ENCODE measurements around the gene DIPK1C. TPM values are rescaled to one million over a fixed set of nuclear protein-coding genes. Genes with fewer than 3 reads are reported as not detected.

Gene DIPK1C
- total and polyA plus RNA-seq, 2 experiments from 2014 or later, result 0.07 TPM; not detected in 1

DNA sequence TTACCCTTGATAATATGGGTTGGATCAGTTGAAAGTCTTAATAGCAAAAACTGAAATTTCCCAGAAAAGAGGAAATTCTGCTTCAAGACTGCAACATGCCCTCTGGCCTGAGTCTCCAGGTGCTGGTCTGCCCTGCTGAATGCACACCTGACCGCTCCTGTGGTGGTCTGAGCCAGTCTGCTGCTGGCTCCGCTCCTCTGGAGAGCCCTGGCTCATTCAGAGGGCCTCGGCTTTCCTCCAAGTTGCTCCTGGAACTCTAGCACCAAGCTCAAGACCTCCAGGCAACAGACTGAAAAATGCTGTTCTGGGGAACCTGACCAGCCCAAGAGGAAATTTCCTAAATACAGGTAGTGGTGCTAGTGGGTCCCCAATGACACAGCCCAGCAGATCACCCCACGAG, 64.8 kb downstream of the DIPK1C start:
- Histone ChIP-seq H4K20me1 (replicated peaks; ENCODE audit: insufficient read depth) (no peaks in the 10 kb centered on the region), H2AFZ (no peak overlapping the region), H3K27me3 (ENCODE audit: insufficient read depth) (no peaks in the 10 kb centered on the region), H3K4me1 (ENCODE audit: insufficient read depth) (no peaks in the 10 kb centered on the region), H3K9me2 (ENCODE audit: insufficient read depth) (no peaks in the 10 kb centered on the region), H3K79me2 (replicated peaks; ENCODE audit: insufficient read depth) (no peaks in the 10 kb centered on the region), H3K27ac (ENCODE audit: low read depth) (no peak overlapping the region), H3K4me3 (no peak overlapping the region), H3K4me2 (no peak overlapping the region), H3K36me3 (ENCODE audit: insufficient read depth) (no peaks in the 10 kb centered on the region), H3F3A (replicated peaks; ENCODE audit: low read depth) (no peaks in the 10 kb centered on the region)
- H3K4me1 Mint-ChIP-seq, result peaks cover 4% of the 10 kb centered on the region; the same call in 1 of the 3 replicates
- TF ChIP-seq STAT1 (IDR thresholded peaks at IDR 0.05; ENCODE audit: unreplicated experiment) (no peak), POLR2AphosphoS5 (IDR thresholded peaks at IDR 0.05; ENCODE audit: low read depth) (no peak), EZH2 (IDR thresholded peaks at IDR 0.05; ENCODE audit: low read depth, unreplicated experiment) (no peak), NANOG (IDR thresholded peaks at IDR 0.05; ENCODE audit: borderline replicate concordance) (no peak), CREB1 (CRISPR knock-in tag; IDR thresholded peaks at IDR 0.05; ENCODE audit: low read depth) (no peak), ZNF114 (CRISPR knock-in tag; IDR thresholded peaks at IDR 0.05) (no peak), ZNF331 (CRISPR knock-in tag; IDR thresholded peaks at IDR 0.05; ENCODE audit: low read depth) (no peak), JUNB (IDR thresholded peaks at IDR 0.05; ENCODE audit: unreplicated experiment) (no peak), EZH2phosphoT487 (IDR thresholded peaks at IDR 0.05; ENCODE audit: unreplicated experiment) (no peak)
- TF ChIP-seq, protein P1, sequence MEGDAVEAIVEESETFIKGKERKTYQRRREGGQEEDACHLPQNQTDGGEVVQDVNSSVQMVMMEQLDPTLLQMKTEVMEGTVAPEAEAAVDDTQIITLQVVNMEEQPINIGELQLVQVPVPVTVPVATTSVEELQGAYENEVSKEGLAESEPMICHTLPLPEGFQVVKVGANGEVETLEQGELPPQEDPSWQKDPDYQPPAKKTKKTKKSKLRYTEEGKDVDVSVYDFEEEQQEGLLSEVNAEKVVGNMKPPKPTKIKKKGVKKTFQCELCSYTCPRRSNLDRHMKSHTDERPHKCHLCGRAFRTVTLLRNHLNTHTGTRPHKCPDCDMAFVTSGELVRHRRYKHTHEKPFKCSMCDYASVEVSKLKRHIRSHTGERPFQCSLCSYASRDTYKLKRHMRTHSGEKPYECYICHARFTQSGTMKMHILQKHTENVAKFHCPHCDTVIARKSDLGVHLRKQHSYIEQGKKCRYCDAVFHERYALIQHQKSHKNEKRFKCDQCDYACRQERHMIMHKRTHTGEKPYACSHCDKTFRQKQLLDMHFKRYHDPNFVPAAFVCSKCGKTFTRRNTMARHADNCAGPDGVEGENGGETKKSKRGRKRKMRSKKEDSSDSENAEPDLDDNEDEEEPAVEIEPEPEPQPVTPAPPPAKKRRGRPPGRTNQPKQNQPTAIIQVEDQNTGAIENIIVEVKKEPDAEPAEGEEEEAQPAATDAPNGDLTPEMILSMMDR (conservative IDR thresholded peaks at IDR 0.05; ENCODE audit: low read depth in 2 of 2), result no peak
- TF ChIP-seq, protein P2, sequence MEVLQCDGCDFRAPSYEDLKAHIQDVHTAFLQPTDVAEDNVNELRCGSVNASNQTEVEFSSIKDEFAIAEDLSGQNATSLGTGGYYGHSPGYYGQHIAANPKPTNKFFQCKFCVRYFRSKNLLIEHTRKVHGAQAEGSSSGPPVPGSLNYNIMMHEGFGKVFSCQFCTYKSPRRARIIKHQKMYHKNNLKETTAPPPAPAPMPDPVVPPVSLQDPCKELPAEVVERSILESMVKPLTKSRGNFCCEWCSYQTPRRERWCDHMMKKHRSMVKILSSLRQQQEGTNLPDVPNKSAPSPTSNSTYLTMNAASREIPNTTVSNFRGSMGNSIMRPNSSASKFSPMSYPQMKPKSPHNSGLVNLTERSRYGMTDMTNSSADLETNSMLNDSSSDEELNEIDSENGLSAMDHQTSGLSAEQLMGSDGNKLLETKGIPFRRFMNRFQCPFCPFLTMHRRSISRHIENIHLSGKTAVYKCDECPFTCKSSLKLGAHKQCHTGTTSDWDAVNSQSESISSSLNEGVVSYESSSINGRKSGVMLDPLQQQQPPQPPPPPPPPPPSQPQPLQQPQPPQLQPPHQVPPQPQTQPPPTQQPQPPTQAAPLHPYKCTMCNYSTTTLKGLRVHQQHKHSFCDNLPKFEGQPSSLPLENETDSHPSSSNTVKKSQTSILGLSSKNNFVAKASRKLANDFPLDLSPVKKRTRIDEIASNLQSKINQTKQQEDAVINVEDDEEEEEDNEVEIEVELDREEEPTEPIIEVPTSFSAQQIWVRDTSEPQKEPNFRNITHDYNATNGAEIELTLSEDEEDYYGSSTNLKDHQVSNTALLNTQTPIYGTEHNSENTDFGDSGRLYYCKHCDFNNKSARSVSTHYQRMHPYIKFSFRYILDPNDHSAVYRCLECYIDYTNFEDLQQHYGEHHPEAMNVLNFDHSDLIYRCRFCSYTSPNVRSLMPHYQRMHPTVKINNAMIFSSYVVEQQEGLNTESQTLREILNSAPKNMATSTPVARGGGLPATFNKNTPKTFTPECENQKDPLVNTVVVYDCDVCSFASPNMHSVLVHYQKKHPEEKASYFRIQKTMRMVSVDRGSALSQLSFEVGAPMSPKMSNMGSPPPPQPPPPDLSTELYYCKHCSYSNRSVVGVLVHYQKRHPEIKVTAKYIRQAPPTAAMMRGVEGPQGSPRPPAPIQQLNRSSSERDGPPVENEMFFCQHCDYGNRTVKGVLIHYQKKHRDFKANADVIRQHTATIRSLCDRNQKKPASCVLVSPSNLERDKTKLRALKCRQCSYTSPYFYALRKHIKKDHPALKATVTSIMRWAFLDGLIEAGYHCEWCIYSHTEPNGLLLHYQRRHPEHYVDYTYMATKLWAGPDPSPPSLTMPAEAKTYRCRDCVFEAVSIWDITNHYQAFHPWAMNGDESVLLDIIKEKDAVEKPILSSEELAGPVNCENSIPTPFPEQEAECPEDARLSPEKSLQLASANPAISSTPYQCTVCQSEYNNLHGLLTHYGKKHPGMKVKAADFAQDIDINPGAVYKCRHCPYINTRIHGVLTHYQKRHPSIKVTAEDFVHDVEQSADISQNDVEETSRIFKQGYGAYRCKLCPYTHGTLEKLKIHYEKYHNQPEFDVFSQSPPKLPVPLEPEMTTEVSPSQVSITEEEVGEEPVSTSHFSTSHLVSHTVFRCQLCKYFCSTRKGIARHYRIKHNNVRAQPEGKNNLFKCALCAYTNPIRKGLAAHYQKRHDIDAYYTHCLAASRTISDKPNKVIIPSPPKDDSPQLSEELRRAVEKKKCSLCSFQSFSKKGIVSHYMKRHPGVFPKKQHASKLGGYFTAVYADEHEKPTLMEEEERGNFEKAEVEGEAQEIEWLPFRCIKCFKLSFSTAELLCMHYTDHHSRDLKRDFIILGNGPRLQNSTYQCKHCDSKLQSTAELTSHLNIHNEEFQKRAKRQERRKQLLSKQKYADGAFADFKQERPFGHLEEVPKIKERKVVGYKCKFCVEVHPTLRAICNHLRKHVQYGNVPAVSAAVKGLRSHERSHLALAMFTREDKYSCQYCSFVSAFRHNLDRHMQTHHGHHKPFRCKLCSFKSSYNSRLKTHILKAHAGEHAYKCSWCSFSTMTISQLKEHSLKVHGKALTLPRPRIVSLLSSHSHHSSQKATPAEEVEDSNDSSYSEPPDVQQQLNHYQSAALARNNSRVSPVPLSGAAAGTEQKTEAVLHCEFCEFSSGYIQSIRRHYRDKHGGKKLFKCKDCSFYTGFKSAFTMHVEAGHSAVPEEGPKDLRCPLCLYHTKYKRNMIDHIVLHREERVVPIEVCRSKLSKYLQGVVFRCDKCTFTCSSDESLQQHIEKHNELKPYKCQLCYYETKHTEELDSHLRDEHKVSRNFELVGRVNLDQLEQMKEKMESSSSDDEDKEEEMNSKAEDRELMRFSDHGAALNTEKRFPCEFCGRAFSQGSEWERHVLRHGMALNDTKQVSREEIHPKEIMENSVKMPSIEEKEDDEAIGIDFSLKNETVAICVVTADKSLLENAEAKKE (CRISPR knock-in tag; IDR thresholded peaks at IDR 0.05), result no peak
- TF ChIP-seq, protein P3, sequence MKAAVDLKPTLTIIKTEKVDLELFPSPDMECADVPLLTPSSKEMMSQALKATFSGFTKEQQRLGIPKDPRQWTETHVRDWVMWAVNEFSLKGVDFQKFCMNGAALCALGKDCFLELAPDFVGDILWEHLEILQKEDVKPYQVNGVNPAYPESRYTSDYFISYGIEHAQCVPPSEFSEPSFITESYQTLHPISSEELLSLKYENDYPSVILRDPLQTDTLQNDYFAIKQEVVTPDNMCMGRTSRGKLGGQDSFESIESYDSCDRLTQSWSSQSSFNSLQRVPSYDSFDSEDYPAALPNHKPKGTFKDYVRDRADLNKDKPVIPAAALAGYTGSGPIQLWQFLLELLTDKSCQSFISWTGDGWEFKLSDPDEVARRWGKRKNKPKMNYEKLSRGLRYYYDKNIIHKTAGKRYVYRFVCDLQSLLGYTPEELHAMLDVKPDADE (IDR thresholded peaks at IDR 0.05), result no peak
- TF ChIP-seq, protein P4, sequence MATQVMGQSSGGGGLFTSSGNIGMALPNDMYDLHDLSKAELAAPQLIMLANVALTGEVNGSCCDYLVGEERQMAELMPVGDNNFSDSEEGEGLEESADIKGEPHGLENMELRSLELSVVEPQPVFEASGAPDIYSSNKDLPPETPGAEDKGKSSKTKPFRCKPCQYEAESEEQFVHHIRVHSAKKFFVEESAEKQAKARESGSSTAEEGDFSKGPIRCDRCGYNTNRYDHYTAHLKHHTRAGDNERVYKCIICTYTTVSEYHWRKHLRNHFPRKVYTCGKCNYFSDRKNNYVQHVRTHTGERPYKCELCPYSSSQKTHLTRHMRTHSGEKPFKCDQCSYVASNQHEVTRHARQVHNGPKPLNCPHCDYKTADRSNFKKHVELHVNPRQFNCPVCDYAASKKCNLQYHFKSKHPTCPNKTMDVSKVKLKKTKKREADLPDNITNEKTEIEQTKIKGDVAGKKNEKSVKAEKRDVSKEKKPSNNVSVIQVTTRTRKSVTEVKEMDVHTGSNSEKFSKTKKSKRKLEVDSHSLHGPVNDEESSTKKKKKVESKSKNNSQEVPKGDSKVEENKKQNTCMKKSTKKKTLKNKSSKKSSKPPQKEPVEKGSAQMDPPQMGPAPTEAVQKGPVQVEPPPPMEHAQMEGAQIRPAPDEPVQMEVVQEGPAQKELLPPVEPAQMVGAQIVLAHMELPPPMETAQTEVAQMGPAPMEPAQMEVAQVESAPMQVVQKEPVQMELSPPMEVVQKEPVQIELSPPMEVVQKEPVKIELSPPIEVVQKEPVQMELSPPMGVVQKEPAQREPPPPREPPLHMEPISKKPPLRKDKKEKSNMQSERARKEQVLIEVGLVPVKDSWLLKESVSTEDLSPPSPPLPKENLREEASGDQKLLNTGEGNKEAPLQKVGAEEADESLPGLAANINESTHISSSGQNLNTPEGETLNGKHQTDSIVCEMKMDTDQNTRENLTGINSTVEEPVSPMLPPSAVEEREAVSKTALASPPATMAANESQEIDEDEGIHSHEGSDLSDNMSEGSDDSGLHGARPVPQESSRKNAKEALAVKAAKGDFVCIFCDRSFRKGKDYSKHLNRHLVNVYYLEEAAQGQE (IDR thresholded peaks at IDR 0.05; ENCODE audit: unreplicated experiment), result no peak
- H3K27me3 Mint-ChIP-seq (ENCODE audit: insufficient read depth, low read depth, poor library complexity), result peaks cover 3% of the 10 kb centered on the region
- ATAC-seq (no peak), DNase-seq (ENCODE audit: low spot score) (no peak)
- H3K27ac Mint-ChIP-seq, result no peak overlapping the region
- no peaks in the 10 kb centered on the region; the same call in 2 of the 3 replicates for H3K9me3 Mint-ChIP-seq
- H3K36me3 Mint-ChIP-seq (ENCODE audit: low read depth), result no peaks in the 10 kb centered on the region
- no peak overlapping the region for H3K4me3 Mint-ChIP-seq
